ENCODE data around the gene C1QB.

GRCh38 chr1:22606161-22606560 is 46.9 kb upstream of the C1QB start:
- TF ChIP-seq, protein P1, sequence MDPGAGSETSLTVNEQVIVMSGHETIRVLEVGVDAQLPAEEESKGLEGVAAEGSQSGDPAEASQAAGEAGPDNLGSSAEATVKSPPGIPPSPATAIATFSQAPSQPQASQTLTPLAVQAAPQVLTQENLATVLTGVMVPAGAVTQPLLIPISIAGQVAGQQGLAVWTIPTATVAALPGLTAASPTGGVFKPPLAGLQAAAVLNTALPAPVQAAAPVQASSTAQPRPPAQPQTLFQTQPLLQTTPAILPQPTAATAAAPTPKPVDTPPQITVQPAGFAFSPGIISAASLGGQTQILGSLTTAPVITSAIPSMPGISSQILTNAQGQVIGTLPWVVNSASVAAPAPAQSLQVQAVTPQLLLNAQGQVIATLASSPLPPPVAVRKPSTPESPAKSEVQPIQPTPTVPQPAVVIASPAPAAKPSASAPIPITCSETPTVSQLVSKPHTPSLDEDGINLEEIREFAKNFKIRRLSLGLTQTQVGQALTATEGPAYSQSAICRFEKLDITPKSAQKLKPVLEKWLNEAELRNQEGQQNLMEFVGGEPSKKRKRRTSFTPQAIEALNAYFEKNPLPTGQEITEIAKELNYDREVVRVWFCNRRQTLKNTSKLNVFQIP (CRISPR knock-in tag; IDR thresholded peaks at IDR 0.05; ENCODE audit: borderline replicate concordance, low read depth), result no peak
- no peak for TF ChIP-seq GLIS3 (CRISPR knock-in tag; IDR thresholded peaks at IDR 0.05)
- no peak for TF ChIP-seq ZC3H10 (CRISPR knock-in tag; IDR thresholded peaks at IDR 0.05)
- no peak for TF ChIP-seq PATZ1 (CRISPR knock-in tag; IDR thresholded peaks at IDR 0.05; ENCODE audit: borderline replicate concordance)
- TF ChIP-seq PPARA (CRISPR knock-in tag; IDR thresholded peaks at IDR 0.05; ENCODE audit: borderline replicate concordance), result no peak
- TF ChIP-seq ISL1 (CRISPR knock-in tag; IDR thresholded peaks at IDR 0.05), result no peak
